ENCODE measurements around the gene ALKBH4.
"Not testable (repeated sequence)": the region's sequence is repeated elsewhere in the genome, so short reads cannot be mapped to it uniquely, and the experiment has no call there.

GRCh38 chr7:102494026-102494425 is 29.4 kb upstream of the ALKBH4 start:
- TF ChIP-seq ZNF274 (IDR thresholded peaks at IDR 0.05; ENCODE audit: low read depth, low read length); SUZ12 (IDR thresholded peaks at IDR 0.05; ENCODE audit: extremely low read depth, insufficient read depth, insufficient read length): not testable (repeated sequence)
